Hepatocyte (in vitro differentiated cells): ENCODE measurements around the gene TBKBP1.

Experiments used
- EZH2 ChIP-seq: fragments of 200-600 bp; sonication (generic); IDR thresholded peaks from 2 replicates; pipeline ENCODE4 v1.6.1; 2016; ENCODE audit warnings: antibody characterized with exemption, mild to moderate bottlenecking, borderline replicate concordance
- EZH2phosphoT487 ChIP-seq: fragments of 200-600 bp; sonication (generic); IDR thresholded peaks from one replicate; pipeline ENCODE4 v1.6.1; 2018; ENCODE audit warnings: antibody characterized with exemption, mild to moderate bottlenecking, low read depth, moderate library complexity; ENCODE audit not compliant: unreplicated experiment, severe bottlenecking
- TF ChIP-seq, protein P1 (sequence below): fragments of 200-600 bp; sonication (generic); IDR thresholded peaks from 2 replicates; pipeline ENCODE4 v1.5.1; 2016; ENCODE audit warnings: antibody characterized with exemption, mild to moderate bottlenecking; ENCODE audit not compliant: poor library complexity

DNA sequence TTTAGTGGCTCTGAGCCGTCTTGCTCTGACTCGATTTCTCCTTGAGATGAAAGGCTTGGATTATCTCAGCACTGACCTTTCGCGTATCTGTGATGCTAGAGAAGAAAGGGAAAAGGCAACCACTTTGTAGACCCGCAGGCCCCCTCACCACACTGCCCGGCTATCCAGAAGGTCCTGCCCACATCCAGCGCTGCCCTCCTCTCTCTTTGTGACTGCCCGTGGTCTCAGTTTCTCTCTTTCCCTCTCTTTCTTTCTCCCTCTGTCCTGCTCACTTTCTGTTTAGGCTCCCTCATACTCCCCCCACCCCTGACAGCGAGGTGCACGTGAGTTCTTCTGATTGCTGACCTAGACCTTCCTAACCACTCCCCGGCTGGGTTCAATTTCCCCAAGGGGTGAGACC lies 26.2 kb downstream of the TBKBP1 start:
- TF ChIP-seq, protein P1, sequence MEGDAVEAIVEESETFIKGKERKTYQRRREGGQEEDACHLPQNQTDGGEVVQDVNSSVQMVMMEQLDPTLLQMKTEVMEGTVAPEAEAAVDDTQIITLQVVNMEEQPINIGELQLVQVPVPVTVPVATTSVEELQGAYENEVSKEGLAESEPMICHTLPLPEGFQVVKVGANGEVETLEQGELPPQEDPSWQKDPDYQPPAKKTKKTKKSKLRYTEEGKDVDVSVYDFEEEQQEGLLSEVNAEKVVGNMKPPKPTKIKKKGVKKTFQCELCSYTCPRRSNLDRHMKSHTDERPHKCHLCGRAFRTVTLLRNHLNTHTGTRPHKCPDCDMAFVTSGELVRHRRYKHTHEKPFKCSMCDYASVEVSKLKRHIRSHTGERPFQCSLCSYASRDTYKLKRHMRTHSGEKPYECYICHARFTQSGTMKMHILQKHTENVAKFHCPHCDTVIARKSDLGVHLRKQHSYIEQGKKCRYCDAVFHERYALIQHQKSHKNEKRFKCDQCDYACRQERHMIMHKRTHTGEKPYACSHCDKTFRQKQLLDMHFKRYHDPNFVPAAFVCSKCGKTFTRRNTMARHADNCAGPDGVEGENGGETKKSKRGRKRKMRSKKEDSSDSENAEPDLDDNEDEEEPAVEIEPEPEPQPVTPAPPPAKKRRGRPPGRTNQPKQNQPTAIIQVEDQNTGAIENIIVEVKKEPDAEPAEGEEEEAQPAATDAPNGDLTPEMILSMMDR = no peak
- no peak for TF ChIP-seq EZH2
- no peak for TF ChIP-seq EZH2phosphoT487
